ENCODE results near the gene FHOD3. TPM values are rescaled to one million over a fixed set of nuclear protein-coding genes. Genes with fewer than 3 reads are reported as not detected.

The FHOD3 gene
- total RNA-seq, 8 experiments from 2014 or later: 1.2 to 36.1 (median 21.8) TPM

DNA sequence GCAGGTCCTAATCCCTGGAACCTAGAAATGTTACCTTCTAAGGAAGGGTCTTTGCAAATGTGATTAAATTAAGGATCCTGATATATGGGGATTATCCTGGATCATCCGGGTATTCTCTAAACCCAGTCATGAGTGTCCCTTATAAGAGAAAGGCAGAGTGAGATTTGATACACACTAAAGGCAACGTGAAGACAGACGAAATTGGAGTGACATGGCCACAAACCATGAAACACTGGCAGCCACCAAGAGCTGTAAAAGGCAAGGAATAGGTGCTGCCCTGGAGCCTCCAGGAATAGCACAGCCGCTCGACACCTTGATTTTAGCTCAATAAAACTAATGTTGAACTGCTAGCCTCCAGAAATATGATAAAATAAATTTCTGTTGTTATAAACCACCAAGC lies 486.3 kb downstream of the FHOD3 start:
- ATAC-seq (replicated peaks in 6 of 8): no peak
- H3K4me3 ChIP-seq: no peak overlapping the region
- in situ Hi-C loops (cut with MboI; ENCODE audit: low pct_unique_long_range_greater_than_20kb in 2 of 9, low sequenced_read_pairs in 9 of 9, unreplicated experiment in 9 of 9): no loop called here
- H3K27ac ChIP-seq: no peak overlapping the region
- 88 to 100% (median 100%) methylated on average over 1 to 5 of the region's 5 CpGs; no CpG with 5 or more reads in 1 of the 10 experiments for WGBS, 10 experiments
- no peaks in the 10 kb centered on the region for H3K4me1 ChIP-seq (replicated peaks in 1 of 2)

DNA sequence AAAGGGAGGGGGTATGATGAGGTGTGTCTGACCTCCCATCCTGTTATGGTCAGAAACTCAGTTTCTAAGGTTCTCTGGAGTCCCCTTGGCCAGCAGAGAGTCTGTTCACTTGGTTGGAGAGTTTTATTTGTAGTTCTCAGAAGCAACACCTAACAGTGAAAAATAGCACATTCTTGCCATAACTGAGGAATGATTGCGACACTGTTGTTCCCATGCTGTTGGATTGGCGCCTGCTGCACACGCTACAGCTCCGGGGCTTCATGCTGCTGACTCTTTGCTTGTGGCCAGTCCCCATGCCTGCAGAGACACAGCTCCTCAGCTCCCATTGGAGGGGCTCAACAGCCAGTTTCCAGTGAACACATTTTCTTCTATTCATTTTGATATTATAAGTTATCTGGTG lies 489.2 kb downstream of the FHOD3 start:
- 10 to 100% (median 80%) methylated on average over 1 to 3 of the region's 4 CpGs; no CpG with 5 or more reads in 5 of the 10 experiments for WGBS, 10 experiments
- peak in 4 of 8 experiments; percentile 41 to 83 (median 64) for ATAC-seq (replicated peaks in 6 of 8)
- Histone ChIP-seq H3K4me3 (no peak overlapping the region), H3K4me1 (replicated peaks in 1 of 2) (no peaks in the 10 kb centered on the region), H3K27ac (no peak overlapping the region)
- in situ Hi-C loops (cut with MboI; ENCODE audit: low pct_unique_long_range_greater_than_20kb in 2 of 9, low sequenced_read_pairs in 9 of 9, unreplicated experiment in 9 of 9): no loop called here

DNA sequence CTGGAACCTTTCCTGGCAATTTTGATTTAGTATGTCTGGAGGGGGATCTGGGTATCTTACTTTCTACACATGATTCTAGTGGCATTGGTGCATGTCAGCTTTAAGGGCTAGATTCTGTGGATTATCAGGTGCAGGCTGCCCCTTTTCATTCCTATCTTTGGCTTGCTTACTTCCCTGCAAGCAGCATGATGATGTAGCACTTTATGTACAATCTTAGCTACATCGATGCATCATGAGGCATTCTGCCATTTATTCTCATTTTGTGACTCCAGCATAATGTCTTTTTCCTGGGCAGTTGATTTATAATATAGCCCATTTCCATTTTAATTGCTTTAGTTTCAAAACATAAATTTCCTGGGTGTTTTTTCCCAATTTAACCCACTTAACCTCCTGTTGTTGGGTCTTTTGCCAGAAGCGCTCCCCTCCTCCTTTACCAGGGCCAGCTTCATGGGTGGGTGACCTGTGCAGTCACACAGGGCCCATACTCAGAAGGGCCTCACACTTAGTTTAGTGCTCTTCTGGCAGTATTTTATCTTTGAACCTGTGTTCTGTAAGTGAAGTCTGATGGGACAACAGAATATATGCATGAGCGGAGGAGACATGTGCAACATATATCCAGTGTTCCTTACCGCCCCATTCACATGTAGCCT lies 495.2 kb downstream of the FHOD3 start:
- in situ Hi-C loops (cut with MboI; ENCODE audit: low pct_unique_long_range_greater_than_20kb in 2 of 9, low sequenced_read_pairs in 9 of 9, unreplicated experiment in 9 of 9): no loop called here

DNA sequence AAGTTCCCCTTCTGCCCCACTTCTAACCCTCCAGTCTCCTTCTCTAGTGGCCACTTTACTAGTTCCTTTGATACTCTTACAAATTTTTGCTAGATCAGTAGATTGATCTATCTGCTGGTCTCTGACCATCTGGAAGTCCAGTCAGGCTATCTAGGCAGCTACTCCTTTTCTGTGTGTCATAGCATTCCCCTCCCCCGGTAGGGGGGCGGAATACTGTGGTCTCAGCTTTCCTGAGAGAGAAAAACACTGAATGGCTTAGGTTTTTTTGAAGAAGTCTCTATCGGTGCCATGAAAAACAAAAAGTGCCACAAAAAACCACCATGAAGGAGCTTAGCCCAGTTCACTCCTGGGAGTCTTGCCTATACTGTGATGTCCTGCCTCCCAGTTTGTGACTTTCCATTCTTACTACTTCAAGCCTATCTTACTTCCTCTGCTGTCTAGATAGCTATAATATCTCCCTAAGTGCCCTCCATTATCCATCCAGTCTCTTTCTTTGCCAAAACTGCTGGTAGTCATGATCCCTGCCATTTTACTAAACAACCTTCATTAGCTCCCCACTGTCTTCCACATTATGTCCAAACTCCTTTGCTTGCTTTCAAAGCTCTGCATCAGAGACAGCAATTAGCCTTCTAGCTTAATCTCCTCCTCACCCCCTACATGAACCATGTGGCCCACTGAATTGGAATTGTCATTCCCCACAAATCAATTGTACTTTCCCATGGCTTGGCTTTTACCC lies 501.4 kb downstream of the FHOD3 start:
- 50 to 100% (median 94%) methylated on average over 1 to 3 of the region's 3 CpGs; no CpG with 5 or more reads in 2 of the 10 experiments for WGBS, 10 experiments
- H3K27ac ChIP-seq: no peak overlapping the region
- in situ Hi-C loops (cut with MboI; ENCODE audit: low pct_unique_long_range_greater_than_20kb in 2 of 9, low sequenced_read_pairs in 9 of 9, unreplicated experiment in 9 of 9): no loop called here

More for the DNA sequence above, 495.2 kb downstream of the FHOD3 start:
- Histone ChIP-seq H3K4me3 (no peak overlapping the region), H3K27ac (no peak overlapping the region), H3K4me1 (replicated peaks in 1 of 2) (peaks cover 0 to 18% of the 10 kb centered on the region in 2 donors)
- WGBS, 10 experiments: 40 to 100% (median 88%) methylated on average over 1 to 4 of the region's 4 CpGs; no CpG with 5 or more reads in 1 of the 10 experiments
- peak in 5 of 8 experiments; percentile 72 to 91 (median 85) for ATAC-seq (replicated peaks in 6 of 8)

DNA sequence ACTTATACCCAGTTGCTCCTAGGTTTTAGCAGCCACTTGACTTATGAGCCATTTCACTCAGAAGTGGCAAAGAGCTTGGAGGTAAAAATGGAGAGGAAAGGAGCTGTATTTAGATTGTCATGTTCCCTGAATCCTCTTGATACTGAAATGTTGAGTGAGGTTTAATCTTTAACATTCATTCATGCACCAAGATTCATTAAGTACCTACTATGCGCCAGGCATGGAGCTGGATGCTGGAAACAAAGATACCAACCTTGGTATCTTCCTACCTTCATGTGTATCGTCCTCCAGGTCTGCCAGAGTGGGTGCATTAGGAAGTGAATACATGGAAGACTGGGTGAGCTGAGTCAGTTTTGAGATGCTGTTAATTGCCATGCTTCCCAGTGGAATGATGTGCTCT lies 507.6 kb downstream of the FHOD3 start:
- Histone ChIP-seq H3K4me1 (replicated peaks in 1 of 2) (no peaks in the 10 kb centered on the region), H3K4me3 (no peak overlapping the region), H3K27ac (no peak overlapping the region)
- in situ Hi-C loops (cut with MboI; ENCODE audit: low pct_unique_long_range_greater_than_20kb in 2 of 9, low sequenced_read_pairs in 9 of 9, unreplicated experiment in 9 of 9): no loop called here
- no peak for ATAC-seq (replicated peaks in 6 of 8)
- WGBS, 10 experiments: 80 to 100% (median 95%) methylated on average over 1 to 2 of the region's 2 CpGs; no CpG with 5 or more reads in 4 of the 10 experiments

More for the DNA sequence above, 501.4 kb downstream of the FHOD3 start:
- no peak overlapping the region for H3K4me3 ChIP-seq
- H3K4me1 ChIP-seq (replicated peaks in 1 of 2): no peaks in the 10 kb centered on the region
- no peak for ATAC-seq (replicated peaks in 6 of 8)

DNA sequence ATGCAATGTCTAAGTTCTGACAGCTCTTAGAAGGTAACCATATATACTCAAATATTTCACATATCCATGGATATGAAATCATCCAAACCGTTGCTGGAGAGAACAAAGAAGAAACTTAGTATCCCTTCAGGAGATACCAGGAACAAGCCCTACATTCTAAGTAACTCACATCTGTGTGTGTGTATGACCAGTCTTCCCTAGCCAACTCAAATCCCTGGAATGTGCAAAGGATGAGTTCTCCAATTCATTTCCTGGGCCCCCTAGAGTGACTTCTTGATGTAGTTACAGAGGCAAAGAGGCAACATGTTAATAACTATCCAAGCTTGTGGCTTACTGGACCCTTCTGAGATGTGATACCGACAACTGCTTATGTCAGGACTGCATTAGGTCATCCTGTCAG lies 511.2 kb downstream of the FHOD3 start:
- H3K4me3 ChIP-seq: no peak overlapping the region
- WGBS, 10 experiments: 57 to 100% (median 91%) methylated on average over 1 to 2 of the region's 2 CpGs; no CpG with 5 or more reads in 4 of the 10 experiments
- ATAC-seq (replicated peaks in 6 of 8): no peak
- in situ Hi-C loops (cut with MboI; ENCODE audit: low pct_unique_long_range_greater_than_20kb in 2 of 9, low sequenced_read_pairs in 9 of 9, unreplicated experiment in 9 of 9): no loop called here
- no peak overlapping the region for H3K27ac ChIP-seq
- H3K4me1 ChIP-seq (replicated peaks in 1 of 2): peaks cover 3 to 17% of the 10 kb centered on the region in 2 donors

DNA sequence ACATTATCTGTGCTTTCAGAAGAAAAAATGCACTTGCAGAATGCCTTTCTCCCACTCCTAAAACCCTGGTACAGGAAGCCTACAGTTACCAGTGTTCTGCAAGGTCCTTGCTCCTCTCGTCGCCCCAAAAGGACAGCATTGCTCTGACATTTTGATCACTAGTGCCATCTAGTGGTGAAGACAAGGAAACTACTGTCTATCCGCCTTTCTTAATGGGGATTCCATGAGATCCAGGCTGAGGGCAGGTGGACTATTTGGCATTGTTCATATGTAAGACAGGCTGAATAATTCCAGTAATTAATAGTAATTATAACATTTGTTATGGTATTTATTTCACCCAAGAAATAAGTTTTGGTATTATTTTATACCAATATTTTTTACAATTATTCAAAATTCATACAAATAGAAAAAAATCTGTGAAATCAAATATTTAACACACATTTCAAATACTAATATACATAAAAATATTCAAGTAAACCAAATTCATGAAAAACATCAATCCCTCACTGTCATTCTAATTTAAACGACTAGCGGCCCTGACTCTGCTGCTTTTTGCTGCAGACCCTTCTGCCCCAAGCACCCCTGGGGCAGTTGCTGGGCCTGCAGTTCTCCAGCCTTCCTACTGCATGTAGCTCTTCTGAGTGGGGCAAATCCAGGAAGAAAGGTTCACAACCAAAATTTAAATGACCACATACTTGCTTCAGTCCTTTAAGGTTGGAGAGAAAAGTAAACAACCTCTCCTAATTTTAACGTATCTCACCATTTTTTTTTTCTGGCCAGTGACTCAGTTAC lies 512.3 kb downstream of the FHOD3 start:
- 0 to 80% (median 30%) methylated on average over 1 to 6 of the region's 6 CpGs for WGBS, 10 experiments
- Histone ChIP-seq H3K4me1 (replicated peaks in 1 of 2) (peaks cover 3 to 17% of the 10 kb centered on the region in 2 donors), H3K27ac (no peak overlapping the region), H3K4me3 (no peak overlapping the region)
- peak; percentile 71 to 91 (median 84) for ATAC-seq (replicated peaks in 6 of 8)
- in situ Hi-C loops (cut with MboI; ENCODE audit: low pct_unique_long_range_greater_than_20kb in 2 of 9, low sequenced_read_pairs in 9 of 9, unreplicated experiment in 9 of 9): no loop called here

DNA sequence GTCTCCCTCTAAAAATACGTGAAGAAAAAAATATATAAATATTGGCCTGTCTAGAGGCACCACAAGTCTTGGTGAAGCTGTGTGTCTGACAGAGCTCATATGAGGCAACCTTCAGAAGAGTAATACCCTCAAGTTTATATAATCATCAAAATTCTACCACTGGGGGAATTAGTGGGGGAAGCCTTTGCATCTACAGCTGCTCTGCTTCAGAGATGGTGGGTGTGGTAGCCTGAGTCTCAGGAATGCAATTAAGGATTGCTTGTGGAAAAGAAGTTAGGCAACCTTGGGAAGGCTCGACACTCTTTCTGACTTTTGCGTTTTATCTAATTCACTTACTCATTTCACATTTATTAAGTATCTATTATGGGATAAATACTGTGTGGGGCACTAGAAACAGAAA lies 513.9 kb downstream of the FHOD3 start:
- Histone ChIP-seq H3K4me1 (replicated peaks in 1 of 2) (peaks cover 5 to 22% of the 10 kb centered on the region in 2 donors), H3K27ac (no peak overlapping the region), H3K4me3 (no peak overlapping the region)
- 0 to 100% (median 73%) methylated on average over 1 to 3 of the region's 3 CpGs; no CpG with 5 or more reads in 2 of the 10 experiments for WGBS, 10 experiments
- ATAC-seq (replicated peaks in 6 of 8): peak in 3 of 8 experiments; percentile 37 to 80 (median 66)
- in situ Hi-C loops (cut with MboI; ENCODE audit: low pct_unique_long_range_greater_than_20kb in 2 of 9, low sequenced_read_pairs in 9 of 9, unreplicated experiment in 9 of 9): no loop called here

DNA sequence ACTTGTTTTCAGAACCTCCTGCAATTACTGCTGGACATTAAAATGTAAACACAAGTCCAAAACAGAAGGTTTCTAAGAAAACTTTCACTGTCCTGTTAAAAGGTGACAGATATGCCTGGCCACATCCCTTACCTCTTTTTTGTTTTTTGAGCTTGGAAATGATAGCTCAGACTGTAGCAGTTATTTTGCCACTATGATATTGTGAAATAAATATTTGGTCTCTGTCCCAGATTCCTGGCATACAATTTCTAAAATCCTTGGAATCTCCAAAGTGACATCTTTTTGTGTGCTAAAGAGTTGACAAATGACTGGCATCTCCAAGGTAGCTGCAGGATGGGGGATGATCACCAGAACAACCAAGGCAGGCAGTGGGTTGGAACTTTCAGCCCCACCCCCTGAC lies 514.4 kb downstream of the FHOD3 start:
- no peak overlapping the region for H3K27ac ChIP-seq
- H3K4me1 ChIP-seq (replicated peaks in 1 of 2): peaks cover 5 to 22% of the 10 kb centered on the region in 2 donors
- in situ Hi-C loops (cut with MboI; ENCODE audit: low pct_unique_long_range_greater_than_20kb in 2 of 9, low sequenced_read_pairs in 9 of 9, unreplicated experiment in 9 of 9): no loop called here
- ATAC-seq (replicated peaks in 6 of 8): peak in 1 of 8 experiments; percentile 17
- no peak overlapping the region for H3K4me3 ChIP-seq

DNA sequence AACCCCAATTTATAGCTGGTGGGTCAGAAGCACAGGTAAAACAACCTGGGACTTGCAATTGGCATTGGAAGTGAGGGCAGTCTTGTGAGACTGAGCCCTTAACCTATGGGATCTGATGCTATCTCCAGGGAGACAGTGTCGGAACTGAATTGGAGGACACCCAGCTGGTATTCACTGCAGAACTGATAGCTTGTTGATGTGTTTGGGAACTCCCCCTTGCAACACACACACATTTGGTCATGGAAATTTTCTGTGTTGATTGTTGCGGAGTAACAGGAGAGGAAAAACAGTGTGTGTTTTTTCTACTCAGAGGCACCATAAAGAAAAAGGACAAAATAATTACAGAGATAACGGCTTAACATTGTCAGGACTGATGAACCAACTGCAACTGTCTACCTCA lies 515.2 kb downstream of the FHOD3 start:
- ATAC-seq (replicated peaks in 6 of 8): peak in 4 of 8 experiments; percentile 45 to 60 (median 55)
- in situ Hi-C loops (cut with MboI; ENCODE audit: low pct_unique_long_range_greater_than_20kb in 2 of 9, low sequenced_read_pairs in 9 of 9, unreplicated experiment in 9 of 9): no loop called here
- H3K4me1 ChIP-seq (replicated peaks in 1 of 2): peaks cover 5 to 22% of the 10 kb centered on the region in 2 donors

DNA sequence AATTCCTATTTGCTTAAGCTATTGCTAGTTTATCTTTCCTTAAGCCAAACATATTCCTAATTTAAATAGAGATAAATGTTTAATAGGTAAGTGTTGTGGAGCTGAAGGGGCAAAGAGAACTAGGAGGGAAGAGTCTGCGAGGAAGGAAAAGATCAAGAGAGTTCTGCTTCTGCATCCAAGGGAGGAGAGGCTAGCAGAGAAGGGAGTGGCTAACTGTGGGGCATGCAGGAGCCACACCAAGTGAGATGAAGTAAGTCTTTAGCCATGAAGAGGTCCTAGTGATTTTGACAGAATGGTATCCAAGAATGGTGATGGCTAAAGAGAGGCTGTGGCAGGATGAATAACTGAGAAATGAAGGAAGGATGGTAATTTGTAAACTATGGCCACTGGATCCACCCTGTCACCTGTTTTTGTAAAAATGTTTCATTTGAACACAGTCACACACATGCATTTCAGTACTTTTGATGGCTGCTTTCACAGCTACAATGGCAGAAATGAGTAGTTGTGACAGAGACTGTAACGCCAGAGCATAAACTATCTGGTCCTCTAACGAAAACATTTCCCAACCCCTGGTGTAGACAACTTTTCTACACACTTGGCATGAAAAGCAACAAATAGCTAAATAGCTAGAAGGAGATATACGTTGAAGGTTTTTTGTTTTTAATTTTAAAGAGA lies 515.7 kb downstream of the FHOD3 start:
- H3K4me3 ChIP-seq: no peak overlapping the region
- in situ Hi-C loops (cut with MboI; ENCODE audit: low pct_unique_long_range_greater_than_20kb in 2 of 9, low sequenced_read_pairs in 9 of 9, unreplicated experiment in 9 of 9): no loop called here
- ATAC-seq (replicated peaks in 6 of 8): peak in 1 of 8 experiments; percentile 47
- H3K4me1 ChIP-seq (replicated peaks in 1 of 2): peaks cover 5 to 22% of the 10 kb centered on the region in 2 donors
- WGBS, 10 experiments: 70 to 100% (median 90%) methylated on average over 2 to 4 of the region's 4 CpGs; no CpG with 5 or more reads in 1 of the 10 experiments
- H3K27ac ChIP-seq: no peak overlapping the region

More for the DNA sequence above, 515.2 kb downstream of the FHOD3 start:
- 40 to 100% (median 83%) methylated on average over 1 to 3 of the region's 3 CpGs; no CpG with 5 or more reads in 1 of the 10 experiments for WGBS, 10 experiments
- no peak overlapping the region for H3K4me3 ChIP-seq
- H3K27ac ChIP-seq: no peak overlapping the region

DNA sequence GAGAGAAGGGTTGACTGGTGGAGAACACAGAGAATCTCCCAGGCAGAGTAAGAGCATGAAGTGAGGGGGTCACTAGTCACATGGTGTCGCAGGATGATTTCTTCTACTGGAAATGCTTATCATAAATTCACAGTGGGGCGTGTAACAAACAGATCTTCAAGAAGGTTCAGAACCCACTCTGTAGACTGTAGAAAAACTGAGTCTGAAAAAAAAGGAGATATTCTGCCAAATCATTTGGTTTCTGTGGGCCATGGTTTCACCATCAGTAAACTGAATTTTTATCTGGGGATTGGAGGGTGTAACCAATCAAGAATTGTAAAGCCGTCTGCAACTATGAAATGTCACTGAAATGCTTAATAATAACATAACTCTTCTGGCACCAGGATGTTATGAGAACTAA lies 516.3 kb downstream of the FHOD3 start:
- no peak overlapping the region for H3K4me3 ChIP-seq
- 71 to 100% (median 93%) methylated on average over 1 to 3 of the region's 3 CpGs; no CpG with 5 or more reads in 1 of the 10 experiments for WGBS, 10 experiments
- H3K27ac ChIP-seq: no peak overlapping the region
- ATAC-seq (replicated peaks in 6 of 8): no peak
- in situ Hi-C loops (cut with MboI; ENCODE audit: low pct_unique_long_range_greater_than_20kb in 2 of 9, low sequenced_read_pairs in 9 of 9, unreplicated experiment in 9 of 9): no loop called here
- peaks cover 5 to 22% of the 10 kb centered on the region in 2 donors for H3K4me1 ChIP-seq (replicated peaks in 1 of 2)
